Hippocampal formation (tissue), 2 donors: ENCODE data around the gene PCCA.
"Not testable (repeated sequence)": the region's sequence is repeated elsewhere in the genome, so short reads cannot be mapped to it uniquely, and the experiment has no call there.

Experiments
- DNase-seq, 2 donors: peaks; one replicate each; lab custom pipeline; 2025; lab: John Stamatoyannopoulos, UW

Gene PCCA

GRCh38 chr13:100361504-100361903 lies 272.6 kb downstream of the PCCA start:
- DNase-seq, result no peak

DNA sequence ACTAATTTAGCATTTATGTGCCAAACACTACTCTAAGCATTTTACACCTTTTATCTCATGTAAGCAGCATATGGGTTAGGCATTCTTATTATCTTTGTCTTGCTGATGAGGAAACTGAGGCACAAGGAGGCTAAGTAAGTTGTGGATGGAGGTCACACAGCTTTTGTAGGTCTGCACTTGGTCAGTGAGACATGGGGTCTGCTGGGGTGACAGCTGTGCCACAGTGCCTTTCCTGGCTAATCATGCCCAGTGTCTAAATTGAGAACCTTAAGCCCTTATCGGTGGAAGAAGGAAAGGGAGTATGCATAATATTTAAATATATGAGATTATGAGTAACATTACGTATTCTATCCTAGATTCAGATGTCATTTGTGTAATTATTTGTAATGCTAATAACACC lies 273.5 kb downstream of the PCCA start:
- no peak for DNase-seq

- no peak for DNase-seq
Observed at GRCh38 chr13:100362781-100363180, 273.9 kb downstream of the PCCA start.

DNA sequence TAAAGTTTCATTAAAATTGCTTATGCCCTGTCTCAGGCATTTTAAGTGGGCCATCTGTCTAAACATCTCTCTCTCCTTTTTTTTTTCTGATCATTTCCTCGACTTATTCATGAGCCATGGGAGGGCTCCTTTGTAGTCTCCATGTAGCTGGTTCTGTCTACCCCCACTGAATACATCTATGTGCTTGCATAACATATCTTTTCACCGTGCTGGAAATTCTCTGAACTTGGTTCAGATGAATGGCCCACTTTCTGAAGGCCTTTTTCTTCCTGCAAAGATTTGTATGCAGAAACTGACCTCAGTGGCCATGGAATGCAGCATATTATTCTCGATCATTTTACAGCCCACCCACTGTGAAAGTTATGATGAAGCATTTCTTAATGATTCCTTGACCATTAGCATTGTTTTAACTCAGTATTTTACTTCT lies 274.4 kb downstream of the PCCA start:
- no peak for DNase-seq

DNA sequence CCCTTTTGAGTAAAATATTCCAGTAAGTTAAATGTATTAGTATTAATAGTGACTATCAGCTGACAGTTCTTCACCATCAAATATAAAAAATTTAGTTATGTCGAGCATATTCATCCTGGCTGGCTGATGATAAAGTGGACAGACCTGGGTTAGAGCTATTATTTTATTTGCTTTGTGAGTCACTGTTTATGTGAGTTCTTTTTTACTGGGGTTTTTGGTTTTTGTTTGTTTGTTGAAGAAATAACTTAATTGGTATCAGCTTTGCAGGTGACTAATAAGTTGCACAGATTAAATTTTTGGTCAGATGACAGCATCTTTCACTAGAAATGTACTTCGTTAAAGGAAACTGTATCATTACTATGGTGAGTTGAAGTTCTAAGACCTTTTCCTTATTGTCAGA lies 275.0 kb downstream of the PCCA start:
- DNase-seq, result no peak

DNA sequence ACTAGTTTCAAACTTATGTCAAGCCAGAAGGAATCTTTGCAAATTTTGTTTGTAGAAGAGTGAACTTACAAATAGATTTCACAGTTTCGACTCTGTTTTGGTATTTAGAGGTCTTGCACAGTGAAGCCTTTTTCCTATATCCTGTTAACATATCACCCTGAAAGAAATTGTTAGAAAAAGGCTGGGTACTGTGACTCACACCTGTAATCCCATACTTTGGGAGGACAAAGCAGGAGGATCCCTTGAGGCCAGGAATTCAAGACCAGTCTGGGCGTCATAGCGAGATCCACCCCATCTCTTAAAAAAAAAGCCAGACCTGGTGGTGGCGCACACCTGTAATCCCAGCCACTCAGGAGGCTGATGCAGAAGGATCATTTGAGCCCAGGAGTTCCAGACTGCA lies 275.7 kb downstream of the PCCA start:
- DNase-seq, result no peak

DNA sequence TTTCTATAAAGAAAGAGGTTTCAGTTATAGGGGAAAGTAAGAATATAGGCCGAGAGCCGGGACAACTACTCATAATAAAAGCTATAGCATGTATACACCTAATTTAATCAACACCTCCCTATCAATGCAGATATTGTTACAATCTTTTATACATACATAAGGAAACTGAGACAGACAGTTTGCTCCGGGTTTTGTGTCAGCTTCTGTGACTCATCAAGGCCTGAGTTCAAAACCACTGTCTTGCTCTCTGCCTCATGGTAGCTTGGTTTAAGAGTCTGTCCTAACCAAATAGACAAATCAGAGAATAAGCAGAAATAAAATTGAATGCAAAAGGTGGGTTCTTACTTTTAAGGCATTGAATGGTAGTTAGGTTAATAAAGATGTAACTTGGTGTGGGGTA lies 276.8 kb downstream of the PCCA start:
- DNase-seq, result no peak

DNA sequence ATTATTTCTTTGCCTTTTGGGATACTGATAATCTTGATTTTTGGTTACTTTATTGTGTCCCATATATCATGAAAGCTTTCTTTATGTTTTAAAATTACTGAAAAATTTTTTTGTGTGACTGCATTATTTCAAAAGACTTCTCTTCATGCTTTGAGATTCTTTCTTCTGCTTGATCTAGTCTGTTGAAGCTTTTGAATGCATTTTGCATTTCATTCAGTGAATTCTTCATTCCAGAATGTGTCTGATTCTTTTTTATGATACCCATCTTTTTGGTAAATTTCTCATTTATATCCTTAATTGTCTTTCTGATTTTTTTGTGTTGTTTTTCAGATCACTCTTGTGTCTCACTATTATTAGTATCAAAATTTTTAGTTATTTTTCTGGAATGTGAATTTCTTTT lies 289.6 kb downstream of the PCCA start:
- DNase-seq, result no peak

DNA sequence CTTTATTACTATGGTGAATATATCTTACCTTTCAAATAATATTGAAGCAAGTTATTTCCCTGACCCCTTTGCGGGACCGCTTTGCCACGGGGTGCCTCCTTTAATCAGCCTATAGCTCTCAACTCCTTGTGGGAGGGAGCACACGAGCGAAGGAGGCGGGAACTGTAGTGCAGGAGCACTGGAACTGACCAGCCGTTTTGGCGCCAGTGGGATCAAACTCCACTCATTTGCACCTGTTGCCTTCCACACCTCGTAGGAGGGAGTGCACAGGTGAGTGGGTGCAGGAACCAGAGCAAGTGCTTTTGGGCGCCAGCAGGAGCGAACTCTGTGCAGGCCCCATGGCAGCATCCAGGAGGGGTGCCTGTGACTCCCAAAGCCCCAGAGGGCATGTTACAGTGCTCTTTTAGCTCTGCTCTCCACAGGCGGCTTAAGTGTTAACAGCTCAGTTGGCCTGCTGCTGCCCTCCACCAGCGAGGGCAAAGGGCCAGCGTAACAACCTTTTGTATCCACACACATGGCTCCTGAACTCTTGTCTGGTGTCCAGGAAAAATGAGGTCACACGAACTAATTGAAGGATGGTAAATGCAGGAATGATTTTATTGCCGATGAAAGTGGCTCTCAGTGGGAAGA lies 292.8 kb downstream of the PCCA start:
- DNase-seq, result no peak

- no peak for DNase-seq
Observed at GRCh38 chr13:100382785-100383184, 293.9 kb downstream of the PCCA start.

DNA sequence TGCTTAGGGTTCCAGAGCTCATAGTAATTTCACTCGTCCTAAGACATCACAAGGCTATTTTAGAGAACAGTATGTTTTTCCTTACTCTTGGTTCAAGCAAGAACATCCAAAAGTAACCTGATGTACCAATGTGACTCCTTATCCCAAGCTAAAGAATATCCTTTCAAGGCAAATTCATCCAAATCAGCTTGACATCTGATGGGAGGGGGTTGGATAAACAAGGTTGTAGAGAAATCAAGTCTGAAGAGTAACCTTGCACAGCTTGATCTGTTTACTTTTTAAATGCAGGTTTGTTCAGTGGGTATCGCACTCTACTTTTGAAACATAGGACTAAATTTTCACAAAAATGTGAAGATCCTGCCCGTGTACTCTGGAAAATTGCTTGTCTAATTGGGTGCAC lies 298.5 kb downstream of the PCCA start:
- no peak for DNase-seq

DNA sequence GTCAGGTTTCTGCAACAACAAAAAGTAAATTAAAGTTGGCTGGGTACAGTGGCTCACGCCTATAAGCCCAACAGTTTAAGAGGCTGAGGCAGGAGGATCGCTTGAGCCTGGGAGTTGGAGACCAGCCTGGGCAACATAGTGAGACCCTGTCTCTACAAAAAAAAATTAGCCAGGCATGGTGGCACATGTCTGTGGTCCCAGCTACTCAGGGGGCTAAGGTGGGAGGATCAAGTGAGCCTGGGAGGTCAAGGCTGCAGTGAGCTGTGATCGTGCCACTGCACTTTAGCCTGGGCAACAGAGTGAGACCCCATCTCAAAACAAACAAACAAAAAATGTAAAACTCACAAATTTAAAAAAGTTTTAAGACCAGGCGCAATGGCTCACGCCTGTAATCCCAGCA lies 299.3 kb downstream of the PCCA start:
- not testable (repeated sequence) for DNase-seq

- no peak for DNase-seq
Observed at GRCh38 chr13:100388923-100389322, 300.0 kb downstream of the PCCA start.

DNA sequence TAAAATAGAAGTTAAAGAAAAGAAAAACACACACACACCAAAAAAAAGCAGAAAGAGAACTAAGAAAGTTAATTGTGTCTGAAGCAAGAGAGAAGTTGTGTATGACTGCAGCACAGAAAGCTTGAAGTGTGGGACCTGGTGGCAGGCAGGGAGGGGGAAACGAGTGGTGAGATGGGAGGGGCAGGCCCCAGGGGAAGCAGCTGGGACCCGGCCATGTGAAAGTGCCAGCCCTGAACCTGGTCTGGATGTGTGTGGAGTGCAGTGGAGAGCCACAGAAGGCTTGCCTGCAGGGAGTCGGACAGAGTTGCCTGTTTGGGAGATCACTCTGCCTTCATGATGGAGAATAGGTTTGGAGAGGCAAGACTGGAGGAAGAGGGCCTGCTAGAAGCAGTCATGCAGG lies 300.7 kb downstream of the PCCA start:
- no peak for DNase-seq

DNA sequence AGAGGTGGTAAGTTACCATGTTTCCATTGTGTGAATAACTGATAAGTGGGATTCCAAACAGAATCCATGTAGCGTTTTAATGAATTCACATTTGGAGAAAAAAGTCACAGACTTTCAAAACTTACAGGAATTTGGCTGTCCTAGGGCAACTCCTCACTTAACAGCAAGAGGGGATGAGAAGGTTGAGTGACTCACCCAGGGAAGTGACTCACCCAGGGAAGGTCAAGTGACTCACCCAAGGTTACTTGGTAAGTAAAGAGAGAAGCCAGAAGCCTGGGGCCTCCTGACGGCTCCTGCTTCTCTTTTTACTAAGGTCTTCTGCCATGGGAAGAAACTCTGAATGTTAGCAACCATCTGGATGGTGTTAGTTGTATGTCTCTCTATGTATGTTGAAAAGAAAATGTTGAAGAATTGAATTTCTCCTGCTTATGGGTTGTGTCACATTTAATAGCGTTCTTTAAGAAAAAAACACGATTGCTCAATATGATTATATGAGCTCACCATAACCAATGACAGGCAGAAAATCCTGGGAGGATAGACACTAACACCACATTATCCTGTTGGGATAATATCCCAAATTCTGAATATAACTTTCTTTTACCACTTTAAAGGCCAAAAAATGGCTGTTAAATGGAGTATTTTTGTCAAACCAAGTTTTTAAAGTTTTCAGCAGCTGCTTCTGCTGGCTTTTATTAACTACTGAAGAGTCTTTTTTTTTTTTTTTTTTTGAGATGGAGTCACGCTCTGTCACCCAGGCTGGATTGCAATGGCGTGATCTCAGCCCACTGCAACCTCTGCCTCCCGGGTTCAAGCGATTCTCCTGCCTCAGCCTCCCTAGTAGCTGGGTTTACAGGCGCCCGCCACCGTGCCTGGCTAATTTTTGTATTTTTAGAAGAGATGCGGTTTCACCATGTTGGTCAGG lies 304.1 kb downstream of the PCCA start:
- DNase-seq, result no peak

GRCh38 chr13:100394005-100394695 lies 305.3 kb downstream of the PCCA start:
- DNase-seq, result no peak

GRCh38 chr13:100395698-100396373 lies 306.9 kb downstream of the PCCA start:
- no peak for DNase-seq

DNA sequence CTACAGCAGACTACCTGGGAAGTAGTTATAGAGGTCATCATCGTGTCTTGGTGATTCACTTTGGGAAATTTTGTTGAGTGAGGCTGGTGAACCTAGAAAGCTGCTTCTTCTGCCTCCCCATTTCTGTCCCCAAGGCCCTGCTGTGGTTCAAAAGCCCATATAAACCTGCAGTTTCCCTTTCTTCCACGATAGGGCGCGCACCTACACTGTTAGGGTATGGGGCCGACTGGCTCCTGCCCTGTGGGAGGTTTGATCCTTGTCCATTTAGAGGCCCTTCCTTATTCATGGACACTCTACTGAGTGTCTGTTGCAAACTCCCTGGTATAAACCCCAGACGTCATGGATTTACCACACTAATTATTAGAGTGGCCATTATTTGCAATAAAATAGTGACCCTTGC lies 307.9 kb downstream of the PCCA start:
- no peak for DNase-seq

DNA sequence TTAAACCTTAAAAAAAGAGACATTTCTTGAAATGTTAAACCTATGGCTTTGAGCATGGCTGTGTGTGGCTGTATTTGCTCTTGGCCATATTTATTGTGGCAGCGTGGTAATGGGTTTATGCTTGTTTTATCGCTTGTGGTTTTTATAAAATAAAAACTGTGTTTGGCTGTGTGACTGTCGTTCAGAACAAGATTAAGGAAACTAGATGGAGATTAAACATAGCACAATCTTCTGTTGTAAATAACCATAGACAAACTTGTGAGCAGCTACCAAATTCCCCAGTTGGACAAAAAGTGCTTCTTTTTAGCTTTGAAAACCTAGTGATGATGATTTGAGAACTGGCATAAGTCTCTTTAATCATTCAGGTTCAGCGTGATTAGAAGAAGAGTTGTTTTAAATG lies 308.7 kb downstream of the PCCA start:
- no peak for DNase-seq

GRCh38 chr13:100398360-100398759 lies 309.5 kb downstream of the PCCA start:
- DNase-seq, result no peak

DNA sequence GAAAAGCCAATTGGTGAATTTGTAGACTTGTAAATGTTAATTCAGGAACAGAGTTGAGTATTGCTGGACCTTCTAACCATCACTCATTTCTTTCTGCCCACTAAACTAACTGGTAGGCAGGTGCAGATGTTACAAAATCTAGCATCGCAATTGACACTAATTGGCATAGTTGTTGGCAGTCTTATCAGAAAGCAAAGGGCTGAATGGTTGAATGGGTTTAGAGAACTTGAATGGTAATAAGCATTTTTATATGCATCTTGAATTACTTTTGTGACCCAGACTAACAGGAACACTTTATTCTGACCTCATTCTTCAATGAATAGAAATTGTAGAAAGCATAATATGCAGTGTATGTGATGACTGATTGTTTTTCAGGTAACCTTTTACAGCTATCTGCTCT lies 310.6 kb downstream of the PCCA start:
- no peak for DNase-seq

- DNase-seq, result no peak
Observed at GRCh38 chr13:100403675-100404074, 314.8 kb downstream of the PCCA start.
